Measurements from ENCODE around the gene TBPL2. TPM values are rescaled to one million over a fixed set of nuclear protein-coding genes. Genes with fewer than 3 reads are reported as not detected.

The TBPL2 gene
- total RNA-seq, 1 experiment from 2014 or later, result not detected

GRCh38 chr14:55374771-55375170 is 65.6 kb downstream of the TBPL2 start:
- intact Hi-C loops (cut with micrococcal nuclease), result no loop called here
- Histone ChIP-seq H3K4me1 (ENCODE audit: control insufficient read depth in 1 of 2, insufficient read depth in 2 of 2, low read length in 2 of 2) (peaks cover 0 to 8% of the 10 kb centered on the region in 2 experiments; a peak in 2 of 4 replicates), H3K9me2 (ENCODE audit: insufficient read depth) (no peaks in the 10 kb centered on the region), H3K4me2 (ENCODE audit: low read length) (no peak overlapping the region), H2AFZ (ENCODE audit: low read depth, low read length, poor library complexity, severe bottlenecking) (no peak overlapping the region), H3K9ac (ENCODE audit: low read length) (no peak overlapping the region), H3K27ac (ENCODE audit: low read depth, low read length) (no peak overlapping the region), H3K4me3 (replicated peaks in 1 of 2; ENCODE audit: low read depth in 1 of 2, low read length in 2 of 2) (no peak overlapping the region), H3K9me3 (ENCODE audit: control insufficient read depth in 1 of 2, insufficient read depth in 1 of 2, low read depth in 1 of 2, low read length in 2 of 2) (no peaks in the 10 kb centered on the region), H3K27me3 (ENCODE audit: insufficient read depth, low read length) (no peaks in the 10 kb centered on the region), H4K20me1 (ENCODE audit: insufficient read depth) (no peaks in the 10 kb centered on the region), H3K79me2 (ENCODE audit: insufficient read depth, low read length) (no peaks in the 10 kb centered on the region), H3K36me3 (ENCODE audit: control insufficient read depth in 1 of 2, insufficient read depth in 2 of 2, low read length in 2 of 2) (0 out of 4 replicates have a peak, but pooled peaks cover 0 to 2% of the 10 kb centered on the region in 2 experiments)
- no peak for TF ChIP-seq POLR2A (IDR thresholded peaks at IDR 0.05; ENCODE audit: borderline replicate concordance, extremely low read depth, insufficient read depth, insufficient read length)
- TF ChIP-seq MAX (IDR thresholded peaks at IDR 0.05), result no peak
- TF ChIP-seq SRF (IDR thresholded peaks at IDR 0.05; ENCODE audit: low read depth), result no peak
- DNase-seq (ENCODE audit: low read depth, low spot score), result no peak
- RAD21 ChIA-PET (ENCODE audit: low non-redundant PET in 1 of 2, low total read pairs in 2 of 2, uncharacterized antibody in 2 of 2, unreplicated experiment in 2 of 2), result no interaction called here
- POLR2A ChIA-PET, result no interaction called here
- BruUV-seq (replicated peaks), result no TSS peak
- ATAC-seq, result no peak
- CTCF ChIA-PET, result interaction anchor here (1.0 kb wide), 1 partner anchor 1116 kb away, joined by 3 read pairs; no protein-coding TSS in a partner anchor

GRCh38 chr14:55373784-55374705 is 66.4 kb downstream of the TBPL2 start:
- intact Hi-C loops (cut with micrococcal nuclease), result no loop called here
- Histone ChIP-seq H3K4me3 (replicated peaks in 1 of 2; ENCODE audit: low read depth in 1 of 2, low read length in 2 of 2) (no peak overlapping the region), H3K9ac (ENCODE audit: low read length) (no peak overlapping the region), H3K36me3 (ENCODE audit: control insufficient read depth in 1 of 2, insufficient read depth in 2 of 2, low read length in 2 of 2) (0 out of 4 replicates have a peak, but pooled peaks cover 0 to 2% of the 10 kb centered on the region in 2 experiments), H4K20me1 (ENCODE audit: insufficient read depth) (no peaks in the 10 kb centered on the region), H3K27me3 (ENCODE audit: insufficient read depth, low read length) (no peaks in the 10 kb centered on the region), H3K79me2 (ENCODE audit: insufficient read depth, low read length) (no peaks in the 10 kb centered on the region), H3K4me1 (ENCODE audit: control insufficient read depth in 1 of 2, insufficient read depth in 2 of 2, low read length in 2 of 2) (peaks cover 0 to 8% of the 10 kb centered on the region in 2 experiments; a peak in 2 of 4 replicates), H3K4me2 (ENCODE audit: low read length) (no peak overlapping the region), H3K9me2 (ENCODE audit: insufficient read depth) (no peaks in the 10 kb centered on the region), H3K27ac (ENCODE audit: low read depth, low read length) (no peak overlapping the region), H3K9me3 (ENCODE audit: control insufficient read depth in 1 of 2, insufficient read depth in 1 of 2, low read depth in 1 of 2, low read length in 2 of 2) (no peaks in the 10 kb centered on the region), H2AFZ (ENCODE audit: low read depth, low read length, poor library complexity, severe bottlenecking) (no peak overlapping the region)
- peak; percentile 40 for DNase-seq (ENCODE audit: low read depth, low spot score)
- POLR2A ChIA-PET, result no interaction called here
- RAD21 ChIA-PET (ENCODE audit: low non-redundant PET in 1 of 2, low total read pairs in 2 of 2, uncharacterized antibody in 2 of 2, unreplicated experiment in 2 of 2), result no interaction called here
- TF ChIP-seq ZFX (IDR thresholded peaks at IDR 0.05) (no peak), TCF7L2 (IDR thresholded peaks at IDR 0.05; ENCODE audit: borderline replicate concordance, extremely low read depth, insufficient read depth, insufficient read length) (no peak), ZNF274 (IDR thresholded peaks at IDR 0.05; ENCODE audit: low read depth, low read length) (no peak), YY1 (IDR thresholded peaks at IDR 0.05; ENCODE audit: extremely low read depth, insufficient replicate concordance, low read depth, low read length) (no peak), JUND (IDR thresholded peaks at IDR 0.05) (peak; percentile 73), RAD21 (IDR thresholded peaks at IDR 0.05; ENCODE audit: low read depth) (no peak), SP1 (IDR thresholded peaks at IDR 0.05; ENCODE audit: low read depth) (peak; percentile 51), POLR2AphosphoS5 (IDR thresholded peaks at IDR 0.05; ENCODE audit: low read depth, low read length) (no peak), SRF (IDR thresholded peaks at IDR 0.05; ENCODE audit: low read depth) (no peak), CBX3 (IDR thresholded peaks at IDR 0.05; ENCODE audit: low read depth) (peak; percentile 42; the same call in 1 of the 2 replicates), EGR1 (IDR thresholded peaks at IDR 0.05; ENCODE audit: low read depth) (no peak), CEBPB (IDR thresholded peaks at IDR 0.05; ENCODE audit: low read depth) (peak; percentile 45; the same call in 1 of the 2 replicates), CTCF (IDR thresholded peaks at IDR 0.05 in 2 of 3, conservative IDR thresholded peaks at IDR 0.05 in 1 of 3; ENCODE audit: borderline replicate concordance in 1 of 3, insufficient read depth in 1 of 3, low read depth in 2 of 3, low read length in 2 of 3) (no peak), MAX (IDR thresholded peaks at IDR 0.05) (no peak), ELF1 (IDR thresholded peaks at IDR 0.05; ENCODE audit: borderline replicate concordance, low read depth) (no peak), ATF3 (IDR thresholded peaks at IDR 0.05) (0 out of 2 replicates have a peak, but pooled peaks have one; percentile 21), FOSL1 (IDR thresholded peaks at IDR 0.05; ENCODE audit: low read depth) (peak; percentile 81)
- ATAC-seq, result no peak
- CTCF ChIA-PET, result interaction anchor here (1.0 kb wide), 1 partner anchor 1116 kb away, joined by 3 read pairs; no protein-coding TSS in a partner anchor
- BruUV-seq (replicated peaks), result no TSS peak
